ENCODE data around the gene EPB41L4A.

The EPB41L4A gene

DNA sequence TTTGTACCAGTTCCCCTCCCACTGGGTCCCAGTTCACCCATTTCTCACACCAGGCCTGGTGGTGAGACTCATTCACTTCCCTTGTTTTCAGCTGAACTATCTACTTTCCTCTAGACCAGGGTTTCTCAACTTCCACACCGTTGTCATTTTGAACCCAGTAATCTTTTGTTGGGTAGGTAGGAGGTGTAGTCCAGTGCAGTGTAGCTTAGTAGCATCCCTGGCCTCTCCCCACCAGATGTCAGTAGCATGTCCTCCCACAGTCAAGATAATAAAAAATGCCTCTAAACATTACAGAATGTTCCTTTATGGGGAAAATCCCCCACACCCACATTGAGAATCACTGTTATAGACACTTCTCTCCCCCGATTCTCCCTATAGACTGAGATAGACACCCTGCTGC, 299.1 kb downstream of the EPB41L4A start:
- peaks cover 6% of the 10 kb centered on the region for H3K9me3 Mint-ChIP-seq
- no peak overlapping the region for H3K4me3 Mint-ChIP-seq
- no peaks in the 10 kb centered on the region for H3K4me1 Mint-ChIP-seq (ENCODE audit: low read depth)
- DNase-seq = no peak
- peaks cover 31% of the 10 kb centered on the region for H3K27me3 Mint-ChIP-seq
- no peak overlapping the region for H3K27ac Mint-ChIP-seq
- no peaks in the 10 kb centered on the region for H3K36me3 Mint-ChIP-seq (ENCODE audit: low read depth)

DNA sequence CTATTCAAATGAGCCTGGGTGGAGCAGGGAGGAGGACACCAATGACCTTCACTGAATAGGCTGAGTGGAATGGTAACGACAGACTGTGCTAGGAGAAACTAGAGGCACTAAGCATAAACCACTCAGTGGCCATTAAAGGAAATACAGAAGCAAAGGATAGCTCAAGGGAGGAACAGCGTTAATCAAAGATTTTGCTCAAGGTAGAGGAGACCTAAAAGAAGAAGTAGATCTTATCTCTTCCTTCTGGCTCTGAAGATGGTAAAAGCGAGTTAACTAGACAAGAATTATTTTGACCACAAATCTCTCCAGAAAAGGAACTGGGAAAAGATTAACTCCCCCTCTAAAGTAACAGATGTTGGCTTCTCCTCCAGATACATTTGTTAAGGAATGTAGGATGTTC, 299.6 kb downstream of the EPB41L4A start:
- peaks cover 27% of the 10 kb centered on the region for H3K27me3 Mint-ChIP-seq
- no peak overlapping the region for H3K27ac Mint-ChIP-seq
- H3K4me1 Mint-ChIP-seq (ENCODE audit: low read depth) = no peaks in the 10 kb centered on the region
- no peaks in the 10 kb centered on the region for H3K36me3 Mint-ChIP-seq (ENCODE audit: low read depth)
- no peak overlapping the region for H3K4me3 Mint-ChIP-seq
- DNase-seq = no peak
- peaks cover 6% of the 10 kb centered on the region for H3K9me3 Mint-ChIP-seq

DNA sequence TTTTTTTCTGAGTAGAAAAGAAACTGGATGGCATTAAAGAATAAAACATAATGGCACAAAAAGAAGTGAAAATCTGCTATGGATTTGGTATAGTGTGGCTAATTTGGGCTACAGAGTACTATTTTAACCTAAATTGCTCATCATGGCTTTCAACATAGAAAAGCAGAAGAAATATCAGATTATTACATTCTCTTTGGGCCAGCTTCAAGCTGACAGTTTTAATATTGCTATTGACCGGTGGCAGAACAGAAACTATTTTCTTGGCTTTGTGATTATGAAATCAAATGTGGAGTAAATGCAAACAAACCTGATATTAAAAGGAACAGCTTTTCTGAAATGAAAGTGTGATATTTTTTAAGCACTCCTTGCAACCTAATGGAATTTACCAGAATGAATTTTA, 301.5 kb downstream of the EPB41L4A start:
- no peak overlapping the region for H3K27ac Mint-ChIP-seq
- no peak for DNase-seq
- no peaks in the 10 kb centered on the region for H3K4me1 Mint-ChIP-seq (ENCODE audit: low read depth)
- peaks cover 6% of the 10 kb centered on the region for H3K9me3 Mint-ChIP-seq
- H3K4me3 Mint-ChIP-seq = no peak overlapping the region
- H3K27me3 Mint-ChIP-seq = peaks cover 11% of the 10 kb centered on the region
- H3K36me3 Mint-ChIP-seq (ENCODE audit: low read depth) = no peaks in the 10 kb centered on the region

DNA sequence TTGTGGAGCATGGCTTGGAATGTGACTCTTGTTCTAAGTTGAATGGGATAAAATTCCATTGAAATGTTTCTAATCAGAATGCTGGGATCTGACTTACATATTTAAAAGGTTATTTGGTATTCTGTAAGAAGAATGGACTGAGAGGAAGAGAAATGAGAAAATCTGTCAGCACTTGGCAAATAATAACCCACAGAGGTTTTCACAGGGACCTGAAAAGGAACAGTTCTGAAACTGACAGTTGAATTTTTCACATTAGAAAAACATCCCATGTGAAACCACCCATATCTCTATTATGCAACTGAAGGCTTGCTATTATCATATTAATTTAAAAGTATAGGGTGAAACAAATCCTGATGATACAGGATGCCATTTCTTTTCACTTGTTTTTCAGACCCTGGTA, 302.7 kb downstream of the EPB41L4A start:
- DNase-seq = no peak
- H3K27me3 Mint-ChIP-seq = peaks cover 9% of the 10 kb centered on the region
- H3K4me3 Mint-ChIP-seq = no peak overlapping the region
- H3K36me3 Mint-ChIP-seq (ENCODE audit: low read depth) = no peaks in the 10 kb centered on the region
- peaks cover 5% of the 10 kb centered on the region for H3K9me3 Mint-ChIP-seq
- H3K27ac Mint-ChIP-seq = no peak overlapping the region
- H3K4me1 Mint-ChIP-seq (ENCODE audit: low read depth) = no peaks in the 10 kb centered on the region

DNA sequence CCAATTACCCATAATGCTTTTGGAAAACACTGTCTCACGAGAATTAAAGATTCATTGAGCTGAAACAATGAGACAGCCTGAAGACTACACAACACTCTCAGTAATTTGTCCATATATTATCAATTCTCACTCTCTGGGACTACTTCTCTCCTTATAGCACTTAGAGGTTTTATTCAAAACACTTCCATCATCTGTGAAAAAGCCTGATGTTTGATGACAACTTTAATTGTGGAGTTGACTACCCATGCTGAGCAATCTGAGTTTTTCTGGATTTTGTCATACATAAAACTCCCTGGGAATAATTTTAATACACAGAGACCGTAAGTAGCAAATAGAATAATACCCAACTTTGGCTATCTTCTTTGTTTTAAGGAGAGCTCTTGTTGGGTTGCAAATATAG, 305.5 kb downstream of the EPB41L4A start:
- Mint-ChIP-seq H3K9me3 (no peaks in the 10 kb centered on the region), H3K27me3 (peaks cover 8% of the 10 kb centered on the region), H3K27ac (no peak overlapping the region), H3K4me1 (ENCODE audit: low read depth) (no peaks in the 10 kb centered on the region), H3K36me3 (ENCODE audit: low read depth) (no peaks in the 10 kb centered on the region), H3K4me3 (no peak overlapping the region)
- DNase-seq = no peak

Measured in activated T-cell treated with anti-CD3 and anti-CD28 coated beads, Interleukin-2, amount 50 U/mL, for 24 hours (primary cell).